Measurements from ENCODE around the gene EMD. TPM values are rescaled to one million over a fixed set of nuclear protein-coding genes. Genes with fewer than 3 reads are reported as not detected.
"Not testable (repeated sequence)": the region's sequence is repeated elsewhere in the genome, so short reads cannot be mapped to it uniquely, and the experiment has no call there.

EMD gene
- 50.6 TPM for polyA plus RNA-seq (2013)

- 37% methylated on average over 66 of the region's 103 CpGs for WGBS (ENCODE audit: insufficient coverage)
- H3K9me3 ChIP-seq (ENCODE audit: control extremely low read depth in 1 of 5, control insufficient read depth in 4 of 5, insufficient read depth in 2 of 5, low read depth in 1 of 5, low read length in 4 of 5): peaks cover 0 to 9% (median 0%) of the 10 kb centered on the region in 5 experiments
- ChIA-PET CTCF (interaction anchor here (2.0 kb wide), 1 partner anchor 148 kb away, joined by 4 read pairs; no protein-coding TSS in a partner anchor), POLR2A (no interaction called here)
- peaks cover 0 to 31% (median 18%) of the 10 kb centered on the region in 4 experiments for H3K4me1 ChIP-seq (ENCODE audit: control extremely low read depth in 1 of 4, control insufficient read depth in 4 of 4, insufficient read depth in 4 of 4, low read length in 3 of 4)
- peak; percentile 97 to 99 (median 98) for DNase-seq
- peaks cover 0 to 4% (median 0%) of the 10 kb centered on the region in 5 experiments for H3K27me3 ChIP-seq (replicated peaks in 2 of 5; ENCODE audit: control insufficient read depth in 4 of 5, insufficient read depth in 5 of 5, low read length in 4 of 5)
- peaks cover 0 to 8% (median 2%) of the 10 kb centered on the region in 4 experiments for H3K36me3 ChIP-seq (ENCODE audit: control insufficient read depth in 4 of 4, insufficient read depth in 4 of 4, low read length in 3 of 4)
- H3K4me3 ChIP-seq (ENCODE audit: control insufficient read depth in 1 of 7, extremely low read depth in 1 of 7, insufficient read depth in 4 of 7, low read depth in 2 of 7, low read length in 6 of 7): peak within 1 kb of the TSS; percentile 57 to 80 (median 71)
- H3K27ac ChIP-seq (ENCODE audit: insufficient read depth in 1 of 2, low read depth in 1 of 2, low read length in 2 of 2, poor library complexity in 1 of 2, severe bottlenecking in 2 of 2): peak within 1 kb of the TSS; percentile 93 to 95
These were observed at the start of gene EMD for GRCh38 chrX:154378799-154379568. TSS of gene EMD (plus strand) at chrX:154379295. CDS start at chrX:154379485, 190 bp downstream.

- H3K4me3 ChIP-seq (ENCODE audit: control insufficient read depth in 1 of 7, extremely low read depth in 1 of 7, insufficient read depth in 4 of 7, low read depth in 2 of 7, low read length in 6 of 7): no peak overlapping the region
- ChIA-PET POLR2A (no interaction called here), CTCF (no interaction called here)
- peaks cover 0 to 4% (median 2%) of the 10 kb centered on the region in 4 experiments for H3K4me1 ChIP-seq (ENCODE audit: control extremely low read depth in 1 of 4, control insufficient read depth in 4 of 4, insufficient read depth in 4 of 4, low read length in 3 of 4)
- H3K27ac ChIP-seq (ENCODE audit: insufficient read depth in 1 of 2, low read depth in 1 of 2, low read length in 2 of 2, poor library complexity in 1 of 2, severe bottlenecking in 2 of 2): no peak overlapping the region
- no peak for DNase-seq
- H3K9me3 ChIP-seq (ENCODE audit: control extremely low read depth in 1 of 5, control insufficient read depth in 4 of 5, insufficient read depth in 2 of 5, low read depth in 1 of 5, low read length in 4 of 5): no peaks in the 10 kb centered on the region
- H3K27me3 ChIP-seq (replicated peaks in 2 of 5; ENCODE audit: control insufficient read depth in 4 of 5, insufficient read depth in 5 of 5, low read length in 4 of 5): peaks cover 0 to 17% (median 0%) of the 10 kb centered on the region in 5 experiments
- no peaks in the 10 kb centered on the region for H3K36me3 ChIP-seq (ENCODE audit: control insufficient read depth in 4 of 4, insufficient read depth in 4 of 4, low read length in 3 of 4)
- WGBS (ENCODE audit: insufficient coverage): 91% methylated on average over 20 of the region's 29 CpGs
These were observed 46.5 kb upstream of the EMD start for GRCh38 chrX:154332561-154332960.

GRCh38 chrX:154333116-154333515 lies 46.0 kb upstream of the EMD start:
- POLR2A ChIA-PET: no interaction called here
- Histone ChIP-seq H3K27me3 (replicated peaks in 2 of 5; ENCODE audit: control insufficient read depth in 4 of 5, insufficient read depth in 5 of 5, low read length in 4 of 5) (peaks cover 0 to 13% (median 0%) of the 10 kb centered on the region in 5 experiments), H3K4me3 (ENCODE audit: control insufficient read depth in 1 of 7, extremely low read depth in 1 of 7, insufficient read depth in 4 of 7, low read depth in 2 of 7, low read length in 6 of 7) (no peak overlapping the region), H3K27ac (ENCODE audit: insufficient read depth in 1 of 2, low read depth in 1 of 2, low read length in 2 of 2, poor library complexity in 1 of 2, severe bottlenecking in 2 of 2) (no peak overlapping the region), H3K36me3 (ENCODE audit: control insufficient read depth in 4 of 4, insufficient read depth in 4 of 4, low read length in 3 of 4) (no peaks in the 10 kb centered on the region), H3K4me1 (ENCODE audit: control extremely low read depth in 1 of 4, control insufficient read depth in 4 of 4, insufficient read depth in 4 of 4, low read length in 3 of 4) (peaks cover 0 to 4% (median 2%) of the 10 kb centered on the region in 4 experiments), H3K9me3 (ENCODE audit: control extremely low read depth in 1 of 5, control insufficient read depth in 4 of 5, insufficient read depth in 2 of 5, low read depth in 1 of 5, low read length in 4 of 5) (no peaks in the 10 kb centered on the region)
- CTCF ChIA-PET: no interaction called here
- no peak for DNase-seq
- 91% methylated on average over 8 of the region's 9 CpGs for WGBS (ENCODE audit: insufficient coverage)

GRCh38 chrX:154333837-154334271 lies 45.2 kb upstream of the EMD start:
- Histone ChIP-seq H3K4me3 (ENCODE audit: control insufficient read depth in 1 of 7, extremely low read depth in 1 of 7, insufficient read depth in 4 of 7, low read depth in 2 of 7, low read length in 6 of 7) (no peak overlapping the region), H3K27ac (ENCODE audit: insufficient read depth in 1 of 2, low read depth in 1 of 2, low read length in 2 of 2, poor library complexity in 1 of 2, severe bottlenecking in 2 of 2) (no peak overlapping the region), H3K27me3 (replicated peaks in 2 of 5; ENCODE audit: control insufficient read depth in 4 of 5, insufficient read depth in 5 of 5, low read length in 4 of 5) (peaks cover 0 to 12% (median 0%) of the 10 kb centered on the region in 5 experiments), H3K36me3 (ENCODE audit: control insufficient read depth in 4 of 4, insufficient read depth in 4 of 4, low read length in 3 of 4) (no peaks in the 10 kb centered on the region), H3K9me3 (ENCODE audit: control extremely low read depth in 1 of 5, control insufficient read depth in 4 of 5, insufficient read depth in 2 of 5, low read depth in 1 of 5, low read length in 4 of 5) (no peaks in the 10 kb centered on the region), H3K4me1 (ENCODE audit: control extremely low read depth in 1 of 4, control insufficient read depth in 4 of 4, insufficient read depth in 4 of 4, low read length in 3 of 4) (peaks cover 0 to 4% (median 2%) of the 10 kb centered on the region in 4 experiments)
- ChIA-PET POLR2A (no interaction called here), CTCF (no interaction called here)
- 60% methylated on average over 4 of the region's 6 CpGs for WGBS (ENCODE audit: insufficient coverage)
- peak in 2 of 3 donors; percentile 34 to 46 for DNase-seq

- POLR2A ChIA-PET: no interaction called here
- H3K27me3 ChIP-seq (replicated peaks in 2 of 5; ENCODE audit: control insufficient read depth in 4 of 5, insufficient read depth in 5 of 5, low read length in 4 of 5): peaks cover 0 to 11% (median 0%) of the 10 kb centered on the region in 5 experiments
- 94% methylated on average over 3 of the region's 10 CpGs for WGBS (ENCODE audit: insufficient coverage)
- CTCF ChIA-PET: no interaction called here
- DNase-seq: no peak
- H3K27ac ChIP-seq (ENCODE audit: insufficient read depth in 1 of 2, low read depth in 1 of 2, low read length in 2 of 2, poor library complexity in 1 of 2, severe bottlenecking in 2 of 2): no peak overlapping the region
- no peaks in the 10 kb centered on the region for H3K9me3 ChIP-seq (ENCODE audit: control extremely low read depth in 1 of 5, control insufficient read depth in 4 of 5, insufficient read depth in 2 of 5, low read depth in 1 of 5, low read length in 4 of 5)
- H3K36me3 ChIP-seq (ENCODE audit: control insufficient read depth in 4 of 4, insufficient read depth in 4 of 4, low read length in 3 of 4): no peaks in the 10 kb centered on the region
- no peak overlapping the region for H3K4me3 ChIP-seq (ENCODE audit: control insufficient read depth in 1 of 7, extremely low read depth in 1 of 7, insufficient read depth in 4 of 7, low read depth in 2 of 7, low read length in 6 of 7)
- peaks cover 0 to 4% (median 2%) of the 10 kb centered on the region in 4 experiments for H3K4me1 ChIP-seq (ENCODE audit: control extremely low read depth in 1 of 4, control insufficient read depth in 4 of 4, insufficient read depth in 4 of 4, low read length in 3 of 4)
These were observed 44.6 kb upstream of the EMD start for GRCh38 chrX:154334496-154334895.

- H3K27me3 ChIP-seq (replicated peaks in 2 of 5; ENCODE audit: control insufficient read depth in 4 of 5, insufficient read depth in 5 of 5, low read length in 4 of 5); H3K9me3 ChIP-seq (ENCODE audit: control extremely low read depth in 1 of 5, control insufficient read depth in 4 of 5, insufficient read depth in 2 of 5, low read depth in 1 of 5, low read length in 4 of 5); H3K4me1 ChIP-seq (ENCODE audit: control extremely low read depth in 1 of 4, control insufficient read depth in 4 of 4, insufficient read depth in 4 of 4, low read length in 3 of 4); H3K27ac ChIP-seq (ENCODE audit: insufficient read depth in 1 of 2, low read depth in 1 of 2, low read length in 2 of 2, poor library complexity in 1 of 2, severe bottlenecking in 2 of 2); DNase-seq; CTCF ChIA-PET; H3K36me3 ChIP-seq (ENCODE audit: control insufficient read depth in 4 of 4, insufficient read depth in 4 of 4, low read length in 3 of 4); POLR2A ChIA-PET; H3K4me3 ChIP-seq (ENCODE audit: control insufficient read depth in 1 of 7, extremely low read depth in 1 of 7, insufficient read depth in 4 of 7, low read depth in 2 of 7, low read length in 6 of 7): not testable (repeated sequence)
- no CpG with 5 or more reads among the region's 115 CpGs for WGBS (ENCODE audit: insufficient coverage)
These were observed 37.4 kb upstream of the EMD start for GRCh38 chrX:154341399-154342298.
